WERI-Rb-1 (cell line): ENCODE data around the gene TMEM272.

Experiments
- DNase-seq: peaks from one replicate; pipeline ENCODE4 v3.0.0-alpha.2; 2020
- H3K27ac ChIP-seq: fragments of 250-450 bp; sonication (Bioruptor Pico); 2 replicates; pipeline ENCODE4 v1.5.1; 2020; ENCODE audit warnings: mild to moderate bottlenecking, moderate library complexity
- H3K27me3 ChIP-seq: fragments of 250-450 bp; sonication (Bioruptor Pico); 2 replicates; pipeline ENCODE4 v1.5.1; 2021; ENCODE audit warnings: mild to moderate bottlenecking, low read depth, moderate library complexity; ENCODE audit not compliant: insufficient read depth, severe bottlenecking
- H3K36me3 ChIP-seq: fragments of 250-450 bp; sonication (Bioruptor Pico); 2 replicates; pipeline ENCODE4 v1.5.1; 2020; ENCODE audit warnings: mild to moderate bottlenecking, moderate library complexity
- H3K4me3 ChIP-seq: 2 replicates; pipeline ENCODE4 v1.5.1; 2011; ENCODE audit warnings: low read depth, mild to moderate bottlenecking, control low read depth, low read length
- H3K9me3 ChIP-seq: fragments of 250-450 bp; sonication (Bioruptor Pico); 2 replicates; pipeline ENCODE4 v1.5.1; 2021; ENCODE audit warnings: mild to moderate bottlenecking, moderate library complexity; ENCODE audit not compliant: severe bottlenecking
- CTCF ChIP-seq: IDR thresholded peaks from 2 replicates; pipeline ENCODE4 v1.5.1; 2011; ENCODE audit warnings: low read depth, mild to moderate bottlenecking, control low read depth, inconsistent platforms, low read length

Gene TMEM272

GRCh38 chr13:51778392-51778791 lies 66.6 kb downstream of the TMEM272 start:
- H3K9me3 ChIP-seq, result no peaks in the 10 kb centered on the region
- no peaks in the 10 kb centered on the region for H3K27me3 ChIP-seq
- no peaks in the 10 kb centered on the region for H3K36me3 ChIP-seq
- H3K27ac ChIP-seq, result no peak overlapping the region
- TF ChIP-seq CTCF, result no peak
- H3K4me3 ChIP-seq, result no peak overlapping the region
- no peak for DNase-seq

GRCh38 chr13:51777921-51778320 lies 67.1 kb downstream of the TMEM272 start:
- no peak for DNase-seq
- Histone ChIP-seq H3K4me3 (no peak overlapping the region), H3K36me3 (no peaks in the 10 kb centered on the region), H3K27ac (no peak overlapping the region), H3K9me3 (no peaks in the 10 kb centered on the region), H3K27me3 (no peaks in the 10 kb centered on the region)
- TF ChIP-seq CTCF, result no peak

- DNase-seq, result no peak
- Histone ChIP-seq H3K36me3 (no peaks in the 10 kb centered on the region), H3K4me3 (no peak overlapping the region), H3K27ac (no peak overlapping the region), H3K27me3 (no peaks in the 10 kb centered on the region), H3K9me3 (no peaks in the 10 kb centered on the region)
- no peak for TF ChIP-seq CTCF
These were observed 68.8 kb downstream of the TMEM272 start for GRCh38 chr13:51776179-51776578.

GRCh38 chr13:51773515-51773914 lies 71.5 kb downstream of the TMEM272 start:
- Histone ChIP-seq H3K9me3 (no peaks in the 10 kb centered on the region), H3K27ac (no peak overlapping the region), H3K27me3 (no peaks in the 10 kb centered on the region), H3K36me3 (no peaks in the 10 kb centered on the region), H3K4me3 (no peak overlapping the region)
- DNase-seq, result no peak
- TF ChIP-seq CTCF, result no peak

- DNase-seq, result no peak
- H3K9me3 ChIP-seq, result no peaks in the 10 kb centered on the region
- no peak overlapping the region for H3K27ac ChIP-seq
- H3K36me3 ChIP-seq, result no peaks in the 10 kb centered on the region
- no peak overlapping the region for H3K4me3 ChIP-seq
- no peaks in the 10 kb centered on the region for H3K27me3 ChIP-seq
- TF ChIP-seq CTCF, result no peak
These were observed 72.2 kb downstream of the TMEM272 start for GRCh38 chr13:51772781-51773180.

- H3K27me3 ChIP-seq, result no peaks in the 10 kb centered on the region
- no peaks in the 10 kb centered on the region for H3K36me3 ChIP-seq
- H3K9me3 ChIP-seq, result no peaks in the 10 kb centered on the region
- no peak for DNase-seq
- no peak overlapping the region for H3K27ac ChIP-seq
- H3K4me3 ChIP-seq, result no peak overlapping the region
- TF ChIP-seq CTCF, result no peak
These were observed 72.9 kb downstream of the TMEM272 start for GRCh38 chr13:51772105-51772455.
